ENCODE results near the gene TCIRG1. TPM values are rescaled to one million over a fixed set of nuclear protein-coding genes. Genes with fewer than 3 reads are reported as not detected.

The TCIRG1 gene
- total and polyA plus RNA-seq, 2 of the 13 experiments (the other 11 are each of a cell fraction or from before 2014, with no cell fraction given), result 48.0 to 69.6 TPM

DNA sequence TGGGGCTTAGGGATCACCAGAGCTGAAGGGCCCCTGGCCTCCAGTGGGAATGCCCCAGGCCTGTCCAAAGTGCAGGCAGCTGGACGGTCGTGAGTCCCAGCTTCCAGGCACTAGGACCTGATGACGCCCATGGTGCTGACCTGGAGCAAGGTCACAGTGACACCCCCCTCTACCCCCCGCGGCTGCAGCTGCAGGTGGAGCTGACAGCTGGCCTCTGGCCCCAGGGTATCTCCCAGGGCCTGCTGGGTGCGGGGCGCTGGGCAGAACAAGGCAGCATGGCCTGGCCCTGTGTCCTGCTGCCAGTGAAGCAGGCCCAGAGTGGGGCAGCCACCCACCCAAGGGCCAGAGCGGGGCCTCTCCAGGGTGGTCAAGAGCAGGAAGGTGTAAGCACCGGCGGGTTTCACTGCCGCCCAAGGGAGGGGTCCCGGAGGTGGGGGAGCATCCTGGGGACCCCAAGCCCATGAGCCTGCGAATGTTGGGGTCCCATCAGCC is 553 bp upstream of the TCIRG1 start (continued):
- TF ChIP-seq KDM4B (CRISPR knock-in tag; IDR thresholded peaks at IDR 0.05) (peak; percentile 94; the same call in 1 of the 2 replicates), CREB1 (IDR thresholded peaks at IDR 0.05) (peak; percentile 85), CREB1 (CRISPR knock-in tag; IDR thresholded peaks at IDR 0.05) (peak; percentile 79), ZNF331 (CRISPR knock-in tag; IDR thresholded peaks at IDR 0.05) (peak; percentile 91), BHLHE40 (IDR thresholded peaks at IDR 0.05; ENCODE audit: low read length) (peak; percentile 54; the same call in 1 of the 2 replicates), ZNF251 (CRISPR knock-in tag; IDR thresholded peaks at IDR 0.05) (no peak), JDP2 (CRISPR knock-in tag; IDR thresholded peaks at IDR 0.05; ENCODE audit: borderline replicate concordance) (no peak), RFX3 (CRISPR knock-in tag; IDR thresholded peaks at IDR 0.05) (no peak), PAF1 (CRISPR knock-in tag; IDR thresholded peaks at IDR 0.05) (no peak), ZNF121 (CRISPR knock-in tag; IDR thresholded peaks at IDR 0.05) (no peak; the same call in 1 of the 2 replicates), TP53 (CRISPR knock-in tag; conservative IDR thresholded peaks at IDR 0.05) (0 out of 2 replicates have a peak, but pooled peaks have one; percentile 72), ZNF788 (CRISPR knock-in tag; IDR thresholded peaks at IDR 0.05; ENCODE audit: borderline replicate concordance) (peak; percentile 87; the same call in 1 of the 2 replicates), HOXD1 (CRISPR knock-in tag; IDR thresholded peaks at IDR 0.05) (peak; percentile 76; the same call in 1 of the 2 replicates), ZNF619 (CRISPR knock-in tag; IDR thresholded peaks at IDR 0.05) (0 out of 2 replicates have a peak, but pooled peaks have one; percentile 11)
- TF ChIP-seq, protein P1, sequence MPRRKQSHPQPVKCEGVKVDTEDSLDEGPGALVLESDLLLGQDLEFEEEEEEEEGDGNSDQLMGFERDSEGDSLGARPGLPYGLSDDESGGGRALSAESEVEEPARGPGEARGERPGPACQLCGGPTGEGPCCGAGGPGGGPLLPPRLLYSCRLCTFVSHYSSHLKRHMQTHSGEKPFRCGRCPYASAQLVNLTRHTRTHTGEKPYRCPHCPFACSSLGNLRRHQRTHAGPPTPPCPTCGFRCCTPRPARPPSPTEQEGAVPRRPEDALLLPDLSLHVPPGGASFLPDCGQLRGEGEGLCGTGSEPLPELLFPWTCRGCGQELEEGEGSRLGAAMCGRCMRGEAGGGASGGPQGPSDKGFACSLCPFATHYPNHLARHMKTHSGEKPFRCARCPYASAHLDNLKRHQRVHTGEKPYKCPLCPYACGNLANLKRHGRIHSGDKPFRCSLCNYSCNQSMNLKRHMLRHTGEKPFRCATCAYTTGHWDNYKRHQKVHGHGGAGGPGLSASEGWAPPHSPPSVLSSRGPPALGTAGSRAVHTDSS (CRISPR knock-in tag; conservative IDR thresholded peaks at IDR 0.05), result no peak
- TF ChIP-seq, protein P2, sequence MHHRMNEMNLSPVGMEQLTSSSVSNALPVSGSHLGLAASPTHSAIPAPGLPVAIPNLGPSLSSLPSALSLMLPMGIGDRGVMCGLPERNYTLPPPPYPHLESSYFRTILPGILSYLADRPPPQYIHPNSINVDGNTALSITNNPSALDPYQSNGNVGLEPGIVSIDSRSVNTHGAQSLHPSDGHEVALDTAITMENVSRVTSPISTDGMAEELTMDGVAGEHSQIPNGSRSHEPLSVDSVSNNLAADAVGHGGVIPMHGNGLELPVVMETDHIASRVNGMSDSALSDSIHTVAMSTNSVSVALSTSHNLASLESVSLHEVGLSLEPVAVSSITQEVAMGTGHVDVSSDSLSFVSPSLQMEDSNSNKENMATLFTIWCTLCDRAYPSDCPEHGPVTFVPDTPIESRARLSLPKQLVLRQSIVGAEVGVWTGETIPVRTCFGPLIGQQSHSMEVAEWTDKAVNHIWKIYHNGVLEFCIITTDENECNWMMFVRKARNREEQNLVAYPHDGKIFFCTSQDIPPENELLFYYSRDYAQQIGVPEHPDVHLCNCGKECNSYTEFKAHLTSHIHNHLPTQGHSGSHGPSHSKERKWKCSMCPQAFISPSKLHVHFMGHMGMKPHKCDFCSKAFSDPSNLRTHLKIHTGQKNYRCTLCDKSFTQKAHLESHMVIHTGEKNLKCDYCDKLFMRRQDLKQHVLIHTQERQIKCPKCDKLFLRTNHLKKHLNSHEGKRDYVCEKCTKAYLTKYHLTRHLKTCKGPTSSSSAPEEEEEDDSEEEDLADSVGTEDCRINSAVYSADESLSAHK (CRISPR knock-in tag; IDR thresholded peaks at IDR 0.05; ENCODE audit: borderline replicate concordance), result no peak
- TF ChIP-seq, protein P3, sequence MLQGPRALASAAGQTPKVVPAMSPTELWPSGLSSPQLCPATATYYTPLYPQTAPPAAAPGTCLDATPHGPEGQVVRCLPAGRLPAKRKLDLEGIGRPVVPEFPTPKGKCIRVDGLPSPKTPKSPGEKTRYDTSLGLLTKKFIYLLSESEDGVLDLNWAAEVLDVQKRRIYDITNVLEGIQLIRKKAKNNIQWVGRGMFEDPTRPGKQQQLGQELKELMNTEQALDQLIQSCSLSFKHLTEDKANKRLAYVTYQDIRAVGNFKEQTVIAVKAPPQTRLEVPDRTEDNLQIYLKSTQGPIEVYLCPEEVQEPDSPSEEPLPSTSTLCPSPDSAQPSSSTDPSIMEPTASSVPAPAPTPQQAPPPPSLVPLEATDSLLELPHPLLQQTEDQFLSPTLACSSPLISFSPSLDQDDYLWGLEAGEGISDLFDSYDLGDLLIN (CRISPR knock-in tag; IDR thresholded peaks at IDR 0.05; ENCODE audit: borderline replicate concordance), result no peak
- TF ChIP-seq, protein P4, sequence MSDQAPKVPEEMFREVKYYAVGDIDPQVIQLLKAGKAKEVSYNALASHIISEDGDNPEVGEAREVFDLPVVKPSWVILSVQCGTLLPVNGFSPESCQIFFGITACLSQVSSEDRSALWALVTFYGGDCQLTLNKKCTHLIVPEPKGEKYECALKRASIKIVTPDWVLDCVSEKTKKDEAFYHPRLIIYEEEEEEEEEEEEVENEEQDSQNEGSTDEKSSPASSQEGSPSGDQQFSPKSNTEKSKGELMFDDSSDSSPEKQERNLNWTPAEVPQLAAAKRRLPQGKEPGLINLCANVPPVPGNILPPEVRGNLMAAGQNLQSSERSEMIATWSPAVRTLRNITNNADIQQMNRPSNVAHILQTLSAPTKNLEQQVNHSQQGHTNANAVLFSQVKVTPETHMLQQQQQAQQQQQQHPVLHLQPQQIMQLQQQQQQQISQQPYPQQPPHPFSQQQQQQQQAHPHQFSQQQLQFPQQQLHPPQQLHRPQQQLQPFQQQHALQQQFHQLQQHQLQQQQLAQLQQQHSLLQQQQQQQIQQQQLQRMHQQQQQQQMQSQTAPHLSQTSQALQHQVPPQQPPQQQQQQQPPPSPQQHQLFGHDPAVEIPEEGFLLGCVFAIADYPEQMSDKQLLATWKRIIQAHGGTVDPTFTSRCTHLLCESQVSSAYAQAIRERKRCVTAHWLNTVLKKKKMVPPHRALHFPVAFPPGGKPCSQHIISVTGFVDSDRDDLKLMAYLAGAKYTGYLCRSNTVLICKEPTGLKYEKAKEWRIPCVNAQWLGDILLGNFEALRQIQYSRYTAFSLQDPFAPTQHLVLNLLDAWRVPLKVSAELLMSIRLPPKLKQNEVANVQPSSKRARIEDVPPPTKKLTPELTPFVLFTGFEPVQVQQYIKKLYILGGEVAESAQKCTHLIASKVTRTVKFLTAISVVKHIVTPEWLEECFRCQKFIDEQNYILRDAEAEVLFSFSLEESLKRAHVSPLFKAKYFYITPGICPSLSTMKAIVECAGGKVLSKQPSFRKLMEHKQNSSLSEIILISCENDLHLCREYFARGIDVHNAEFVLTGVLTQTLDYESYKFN (CRISPR knock-in tag; conservative IDR thresholded peaks at IDR 0.05), result peak; percentile 99
- TF ChIP-seq, protein P5, sequence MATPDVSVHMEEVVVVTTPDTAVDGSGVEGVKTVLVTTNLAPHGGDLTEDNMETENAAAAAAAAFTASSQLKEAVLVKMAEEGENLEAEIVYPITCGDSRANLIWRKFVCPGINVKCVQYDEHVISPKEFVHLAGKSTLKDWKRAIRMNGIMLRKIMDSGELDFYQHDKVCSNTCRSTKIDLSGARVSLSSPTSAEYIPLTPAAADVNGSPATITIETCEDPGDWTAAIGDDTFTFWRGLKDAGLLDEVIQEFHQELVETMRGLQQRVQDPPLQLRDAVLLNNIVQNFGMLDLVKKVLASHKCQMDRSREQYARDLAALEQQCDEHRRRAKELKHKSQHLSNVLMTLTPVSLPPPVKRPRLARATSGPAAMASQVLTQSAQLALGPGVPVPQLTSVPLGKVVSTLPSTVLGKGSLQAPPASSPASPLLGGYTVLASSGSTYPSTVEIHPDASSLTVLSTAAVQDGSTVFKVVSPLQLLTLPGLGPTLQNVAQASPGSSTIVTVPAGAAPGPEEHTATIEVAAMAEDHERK (CRISPR knock-in tag; IDR thresholded peaks at IDR 0.05; ENCODE audit: low read depth), result no peak
- TF ChIP-seq, protein P6, sequence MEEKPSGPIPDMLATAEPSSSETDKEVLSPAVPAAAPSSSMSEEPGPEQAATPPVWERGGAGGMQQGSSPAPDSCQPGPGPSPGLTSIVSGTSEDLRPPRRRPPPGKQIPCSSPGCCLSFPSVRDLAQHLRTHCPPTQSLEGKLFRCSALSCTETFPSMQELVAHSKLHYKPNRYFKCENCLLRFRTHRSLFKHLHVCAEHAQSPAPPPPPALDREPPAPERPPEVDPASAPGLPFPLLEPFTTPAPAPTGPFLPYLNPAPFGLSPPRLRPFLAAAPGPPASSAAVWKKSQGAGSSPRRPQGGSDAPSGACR (CRISPR knock-in tag; IDR thresholded peaks at IDR 0.05), result peak; percentile 95; the same call in 1 of the 2 replicates

Data from HepG2 (cell line).